UCSD-AML1 (cell line): ENCODE measurements around the gene NOX5.

Experiments used
- DNase-seq: peaks from one replicate; lab custom pipeline; 2025; ENCODE audit not compliant: unreplicated experiment; lab: John Stamatoyannopoulos, UW

Gene NOX5

GRCh38 chr15:69095274-69095673 lies 80.8 kb downstream of the NOX5 start:
- no peak for DNase-seq

- DNase-seq = no peak
Measured at GRCh38 chr15:69096196-69096595, 81.7 kb downstream of the NOX5 start.

GRCh38 chr15:69096626-69097025 lies 82.1 kb downstream of the NOX5 start:
- no peak for DNase-seq

GRCh38 chr15:69098771-69099170 lies 84.3 kb downstream of the NOX5 start:
- no peak for DNase-seq

- DNase-seq = no peak
Measured at GRCh38 chr15:69099941-69100340, 85.4 kb downstream of the NOX5 start.

- DNase-seq = no peak
Measured at GRCh38 chr15:69100821-69101220, 86.3 kb downstream of the NOX5 start.

- DNase-seq = no peak
Measured at GRCh38 chr15:69104050-69104750, 89.7 kb downstream of the NOX5 start.

- DNase-seq = no peak
Measured at GRCh38 chr15:69105451-69105985, 91.0 kb downstream of the NOX5 start.

GRCh38 chr15:69107025-69107620 lies 92.6 kb downstream of the NOX5 start:
- DNase-seq = no peak
